HG02970 (cell line): Measurements from ENCODE around the gene ISYNA1.

Source experiments
- ATAC-seq: cut with Tn5 transposase; IDR thresholded peaks from one replicate; pipeline ENCODE4 v1.9.1; 2021; ENCODE audit warnings: mild to moderate bottlenecking, moderate library complexity, moderate number of reproducible peaks; ENCODE audit not compliant: unreplicated experiment, low FRiP score

ISYNA1 gene

GRCh38 chr19:18397242-18398202 is 40.4 kb downstream of the ISYNA1 start, which contains the start of gene LRRC25:
LRRC25 (minus strand) TSS chr19:18397622; CDS start chr19:18396963, 659 bp downstream.
- no peak for ATAC-seq

GRCh38 chr19:18396471-18397241 is 41.3 kb downstream of the ISYNA1 start:
- no peak for ATAC-seq

- no peak for ATAC-seq
Observed at GRCh38 chr19:18393836-18394235, 44.1 kb downstream of the ISYNA1 start.

GRCh38 chr19:18392926-18393325 is 45.0 kb downstream of the ISYNA1 start:
- ATAC-seq, result no peak

- no peak for ATAC-seq
Observed at GRCh38 chr19:18392417-18392816, 45.5 kb downstream of the ISYNA1 start.

- ATAC-seq, result no peak
Observed at GRCh38 chr19:18391509-18392075, 46.3 kb downstream of the ISYNA1 start.

- ATAC-seq, result no peak
Observed at GRCh38 chr19:18390065-18390907, 47.6 kb downstream of the ISYNA1 start.

GRCh38 chr19:18389726-18390064 is 48.2 kb downstream of the ISYNA1 start:
- ATAC-seq, result no peak

- ATAC-seq, result no peak
Observed at GRCh38 chr19:18388960-18389725, 48.8 kb downstream of the ISYNA1 start.

GRCh38 chr19:18388100-18388959 is 49.6 kb downstream of the ISYNA1 start:
- peak; percentile 54 for ATAC-seq

GRCh38 chr19:18386543-18387271 is 51.2 kb downstream of the ISYNA1 start:
- no peak for ATAC-seq

- ATAC-seq, result no peak
Observed at GRCh38 chr19:18385675-18386542, 52.0 kb downstream of the ISYNA1 start, which contains the start of gene GDF15. GDF15 (plus strand) TSS chr19:18386158; CDS start chr19:18386190, 32 bp downstream.

GRCh38 chr19:18385359-18385674 is 52.6 kb downstream of the ISYNA1 start:
- ATAC-seq, result no peak

- no peak for ATAC-seq
Observed at GRCh38 chr19:18384775-18385174, 53.2 kb downstream of the ISYNA1 start.
